Retina (tissue), 1 donor: Measurements from ENCODE around the gene EFNA3.
"Not testable (repeated sequence)": the region's sequence is repeated elsewhere in the genome, so short reads cannot be mapped to it uniquely, and the experiment has no call there.

ENCODE experiments used
- DNase-seq: peaks from one replicate; pipeline ENCODE4 v3.0.0-alpha.2; 2016

The EFNA3 gene

DNA sequence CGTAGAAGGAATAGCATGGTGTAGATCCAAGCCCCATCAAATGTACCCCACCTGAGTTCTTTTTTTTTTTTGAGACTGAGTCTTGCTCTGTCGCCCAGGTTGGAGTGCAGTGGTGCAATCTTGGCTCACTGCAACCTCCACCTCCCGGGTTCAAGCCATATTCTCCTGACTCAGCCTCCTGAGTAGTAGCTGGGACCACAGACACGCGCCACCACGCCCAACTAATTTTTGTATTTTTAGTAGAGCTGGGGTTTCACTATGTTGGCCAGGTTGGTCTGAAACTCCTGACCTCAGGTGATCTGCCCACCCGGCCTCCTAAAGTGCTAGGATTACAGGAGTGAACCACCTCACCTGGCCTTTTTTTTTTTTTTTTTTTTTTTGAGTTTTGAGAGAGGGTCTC lies 39.5 kb downstream of the EFNA3 start:
- DNase-seq: not testable (repeated sequence)

DNA sequence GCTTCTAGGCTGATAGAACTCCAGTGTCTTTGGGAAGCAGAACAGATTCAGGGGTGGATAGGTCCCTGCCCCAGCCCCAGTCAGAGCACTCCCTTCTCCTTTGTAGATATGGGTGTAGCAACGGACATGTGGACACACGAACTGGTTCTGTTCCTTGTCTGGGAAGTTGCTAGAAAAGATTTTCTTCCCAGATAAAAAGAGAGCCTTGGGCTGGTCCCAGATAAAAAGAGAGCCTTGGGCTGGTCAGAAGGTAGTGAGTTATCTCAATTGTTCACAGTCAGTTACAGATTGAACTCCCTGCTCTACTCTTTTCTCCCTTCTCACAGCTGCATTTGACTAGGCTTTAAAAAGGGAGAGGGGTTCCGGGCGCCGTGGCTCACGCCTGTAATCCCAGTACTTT lies 41.6 kb downstream of the EFNA3 start:
- no peak for DNase-seq

DNA sequence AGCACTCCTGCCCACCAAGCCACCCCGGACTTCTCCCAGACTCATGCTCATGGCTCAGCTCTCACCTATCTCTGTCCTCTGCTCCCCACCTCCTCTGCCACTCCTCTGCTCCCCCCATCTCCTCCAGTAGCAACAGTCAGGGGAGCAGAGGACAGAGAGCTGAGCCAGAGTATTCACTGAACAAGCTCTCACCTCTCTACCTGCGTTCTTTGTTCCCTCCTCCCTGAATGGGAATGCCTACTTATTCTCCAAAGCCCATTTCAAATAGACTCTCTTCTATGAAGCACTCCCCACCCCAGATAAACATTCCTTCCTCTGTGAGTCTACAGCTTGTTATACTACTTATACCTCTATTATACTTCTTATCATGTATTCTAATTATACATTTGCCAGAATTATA lies 42.6 kb downstream of the EFNA3 start:
- no peak for DNase-seq

DNA sequence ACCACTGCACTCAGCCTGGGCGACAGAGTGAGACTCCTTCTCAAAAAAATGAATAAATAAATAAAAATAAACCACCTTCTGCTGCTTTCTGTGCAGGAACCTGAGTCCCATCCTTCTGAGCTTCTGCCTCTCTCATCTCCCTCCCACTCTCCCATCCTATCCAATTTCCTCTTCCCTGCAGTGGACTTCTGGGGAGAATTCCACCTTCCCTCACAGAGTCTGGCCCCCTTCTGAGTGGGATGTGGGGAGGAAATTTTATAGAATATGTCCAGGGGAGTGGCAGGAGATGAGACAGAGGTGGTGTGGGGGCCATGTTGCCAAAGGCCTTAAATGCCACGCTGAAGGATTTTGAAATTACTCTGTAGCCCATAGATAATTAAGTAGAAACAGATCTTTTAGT lies 43.7 kb downstream of the EFNA3 start:
- no peak for DNase-seq

DNA sequence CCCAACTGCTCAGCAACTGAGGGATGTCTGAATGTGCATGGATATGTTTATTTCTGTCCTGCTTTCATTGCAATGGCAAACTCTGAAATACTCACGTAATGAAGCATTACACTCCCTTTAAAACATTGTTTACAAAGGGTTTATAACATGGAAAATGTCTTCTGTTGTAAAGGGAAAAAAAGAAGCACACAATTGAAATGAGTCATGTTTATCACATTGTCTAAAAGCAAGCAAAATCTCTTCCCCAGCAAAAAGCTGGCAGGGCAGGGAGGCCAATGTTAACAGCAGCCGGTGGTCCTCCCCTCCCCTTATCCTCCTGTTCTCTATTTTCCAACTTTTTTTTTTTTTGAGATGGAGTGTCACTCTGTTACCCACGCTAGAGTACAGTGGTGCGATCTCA lies 45.2 kb downstream of the EFNA3 start:
- no peak for DNase-seq

DNA sequence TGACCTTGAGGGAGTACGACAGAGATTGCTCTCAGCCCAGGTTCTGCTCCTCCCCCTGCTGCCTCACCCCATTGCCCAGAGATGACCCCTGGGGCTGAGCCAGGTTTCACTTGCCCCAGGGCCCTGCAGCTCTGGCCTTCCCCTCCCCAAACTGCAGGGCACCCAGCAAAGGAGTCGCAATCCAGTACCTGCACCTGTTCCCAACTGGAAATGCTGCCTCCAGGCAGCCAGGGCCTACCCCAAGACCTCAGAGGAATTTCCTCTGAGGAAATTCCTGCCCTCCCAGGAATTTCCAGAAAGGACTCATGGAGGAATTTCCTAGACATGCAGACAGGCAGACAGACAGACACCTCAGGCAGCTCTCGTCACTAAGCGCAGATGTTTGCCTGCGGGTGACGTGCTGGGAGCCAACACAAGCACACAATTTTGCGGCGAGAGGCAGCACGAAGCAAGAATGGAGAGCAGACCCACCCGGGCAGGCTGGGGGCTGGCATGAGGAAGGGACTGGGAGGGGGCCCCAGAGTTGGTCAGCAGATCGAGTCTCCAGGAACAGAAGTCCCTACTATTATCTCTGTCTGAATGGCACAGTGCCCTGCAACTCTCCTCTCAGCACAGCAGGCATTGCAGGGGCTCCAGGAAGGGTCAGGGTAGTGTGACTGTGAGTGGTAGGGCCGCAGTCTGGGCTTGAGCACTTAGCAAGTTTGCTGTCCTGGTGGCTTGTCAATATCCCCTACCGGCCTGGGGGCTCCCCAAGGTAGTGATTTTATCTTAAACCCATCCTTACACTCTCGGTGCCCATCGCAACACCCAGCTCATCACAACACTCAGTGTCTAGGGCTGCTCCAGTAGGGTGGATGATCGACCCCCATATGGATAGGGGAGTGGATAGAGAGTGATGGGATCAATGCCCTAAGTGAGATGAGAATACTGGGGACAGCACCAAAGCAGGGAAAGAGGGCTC lies 46.1 kb downstream of the EFNA3 start:
- DNase-seq: no peak

DNA sequence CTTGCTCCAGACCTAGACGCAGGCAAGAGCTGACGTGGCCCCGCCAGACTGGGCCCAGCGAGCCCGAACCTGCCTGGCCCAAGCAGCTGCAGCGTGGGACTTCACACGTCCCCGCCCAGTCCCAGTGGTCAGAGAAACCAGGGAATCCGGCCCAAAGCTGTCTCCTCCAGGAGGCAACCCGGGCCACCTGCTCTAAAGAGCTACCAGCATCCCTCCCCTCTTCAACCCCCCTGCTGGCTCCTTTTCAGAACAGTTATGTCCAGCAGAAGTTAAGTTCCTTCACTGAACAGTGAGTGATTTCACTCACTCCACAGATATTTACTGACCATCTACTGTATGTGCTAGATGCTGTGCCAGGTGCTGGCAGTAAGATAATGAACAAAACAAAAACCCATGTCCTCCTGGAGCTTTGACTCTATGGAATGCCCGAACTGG lies 46.9 kb downstream of the EFNA3 start:
- DNase-seq: no peak

DNA sequence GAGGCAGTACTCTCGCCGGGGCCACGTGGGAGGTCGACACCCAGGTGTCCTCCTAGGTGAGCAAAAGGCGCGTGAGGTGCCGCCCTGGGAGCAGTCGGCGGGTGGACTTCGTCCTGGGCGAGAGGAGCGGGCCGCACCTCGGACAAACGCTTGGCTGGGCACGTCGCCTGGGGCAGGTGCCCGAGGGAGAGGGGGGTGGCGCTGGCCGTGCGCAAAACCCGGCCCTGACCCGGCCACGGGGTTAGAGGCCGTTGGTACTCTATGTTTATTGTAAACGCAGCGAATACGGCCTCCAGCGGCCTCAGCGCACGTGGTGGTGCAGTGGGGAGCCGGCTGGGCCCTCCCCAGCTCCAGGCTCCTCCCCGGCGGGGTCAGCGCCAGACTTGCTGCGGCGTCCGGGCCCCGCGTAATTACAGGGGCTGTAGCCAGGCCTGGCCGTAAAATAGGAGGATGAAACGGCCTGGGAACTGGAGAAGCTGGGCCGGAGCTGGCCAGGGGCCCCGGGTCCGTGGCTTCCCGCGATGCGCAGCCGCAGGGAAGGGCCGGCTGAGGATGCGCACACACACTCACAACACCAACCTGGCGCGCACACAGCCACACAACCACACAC lies 47.4 kb downstream of the EFNA3 start:
- DNase-seq: peak; percentile 74

DNA sequence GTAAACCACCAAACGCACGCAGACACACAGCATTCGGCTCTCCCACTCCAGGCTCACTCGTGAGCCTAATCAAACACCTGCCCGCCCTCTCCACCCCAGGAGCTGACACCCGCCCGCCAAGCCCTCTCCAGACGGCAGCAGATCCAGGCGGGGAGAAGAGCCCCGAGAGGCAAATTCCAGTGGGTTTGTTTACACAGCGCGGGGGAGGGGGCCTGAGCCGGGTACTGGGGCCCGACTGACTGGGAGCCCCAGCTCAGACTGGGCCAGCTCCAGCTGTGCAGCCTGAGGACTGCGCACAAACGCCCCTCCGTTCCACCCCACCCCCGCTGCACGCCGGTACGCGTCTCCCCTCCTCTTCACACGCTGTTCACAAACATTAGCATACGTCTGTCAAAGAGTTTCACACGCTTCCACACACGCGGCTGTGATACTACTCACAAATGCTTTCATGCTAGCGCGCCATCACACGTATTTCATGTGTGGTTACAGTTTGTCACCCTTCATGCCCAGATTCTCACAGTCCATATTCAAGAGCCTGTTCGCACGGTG lies 48.0 kb downstream of the EFNA3 start:
- peak; percentile 75 for DNase-seq

GRCh38 chr1:155127105-155127966 lies 48.7 kb downstream of the EFNA3 start, which contains the start of gene EFNA1:
TSS of gene EFNA1 (plus strand) at chr1:155127876. CDS start at chr1:155127978, 102 bp downstream.
- peak; percentile 77 for DNase-seq

- peak; percentile 59 for DNase-seq
These were observed 49.5 kb downstream of the EFNA3 start for GRCh38 chr1:155127967-155128754.

DNA sequence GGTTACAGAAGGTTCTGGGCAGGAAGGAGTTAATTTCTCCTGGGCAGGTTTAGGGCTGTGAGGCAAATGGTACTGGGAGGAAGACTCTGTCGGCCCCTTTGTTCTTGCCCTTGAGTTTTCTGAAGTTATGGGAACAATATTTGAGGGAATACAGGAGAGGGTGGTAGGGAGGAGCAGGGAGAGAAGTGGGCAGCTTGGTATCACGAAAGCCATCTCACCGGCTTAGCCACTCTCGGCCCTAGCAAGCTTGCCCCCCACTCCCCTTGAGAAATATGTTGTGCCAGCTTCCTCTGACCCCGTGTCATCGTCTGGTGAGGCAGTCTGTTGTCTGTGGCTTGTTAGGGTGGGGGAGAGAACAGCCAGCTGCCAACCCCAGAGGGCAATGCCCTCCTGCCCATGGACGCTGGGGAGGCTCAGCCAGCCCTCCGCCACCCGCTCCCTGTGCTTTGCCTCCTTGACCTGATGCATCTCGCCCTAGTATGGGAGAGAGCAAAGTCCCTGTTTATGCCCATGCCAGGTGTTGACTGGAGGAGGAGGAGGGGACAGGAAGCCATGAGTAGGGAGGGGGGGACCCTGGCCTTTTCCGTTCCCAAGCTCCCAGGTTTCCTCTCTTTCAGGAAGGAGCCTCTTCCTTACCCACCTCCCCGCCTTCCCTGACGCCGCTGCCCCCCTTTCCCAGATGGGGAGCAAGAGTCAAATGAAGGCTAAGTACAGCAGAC lies 50.3 kb downstream of the EFNA3 start:
- peak; percentile 24 for DNase-seq

DNA sequence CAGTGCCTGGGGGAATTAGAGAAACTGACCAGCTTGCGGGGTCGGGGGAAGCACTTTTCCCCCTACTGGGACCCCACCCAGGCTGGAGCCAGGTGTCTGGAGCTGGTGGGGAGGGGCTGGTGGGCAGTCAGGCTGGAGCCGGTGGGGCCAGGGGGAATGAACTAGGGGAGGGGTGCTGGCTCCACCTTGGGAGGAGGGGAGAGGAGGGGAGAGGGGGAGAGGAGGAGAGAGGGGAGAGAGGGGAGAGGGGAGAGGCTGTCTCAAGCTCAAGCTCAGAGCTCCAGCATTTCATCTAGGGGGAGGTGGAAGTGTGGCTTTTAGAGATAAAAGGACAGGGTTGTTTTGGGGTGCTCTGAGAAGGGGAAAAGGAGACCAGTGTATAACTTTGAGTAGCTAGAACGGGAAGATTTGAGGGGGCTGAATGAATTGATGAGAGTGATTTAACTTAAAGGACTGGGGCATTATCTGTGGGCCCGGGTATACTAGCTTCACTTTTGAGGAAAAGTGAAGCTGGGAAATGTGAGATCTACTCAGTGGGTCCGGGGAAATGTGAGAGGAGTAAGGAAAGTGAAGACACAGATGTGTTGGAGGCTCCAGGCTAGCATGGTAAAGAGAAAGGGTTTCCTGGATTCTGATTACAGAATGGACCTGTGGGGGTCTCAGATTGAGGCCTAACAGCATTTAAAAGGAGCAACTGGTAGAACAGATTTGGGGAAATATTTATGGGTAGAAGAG lies 51.8 kb downstream of the EFNA3 start:
- DNase-seq: no peak

- no peak for DNase-seq
These were observed 52.6 kb downstream of the EFNA3 start for GRCh38 chr1:155131285-155131684.

DNA sequence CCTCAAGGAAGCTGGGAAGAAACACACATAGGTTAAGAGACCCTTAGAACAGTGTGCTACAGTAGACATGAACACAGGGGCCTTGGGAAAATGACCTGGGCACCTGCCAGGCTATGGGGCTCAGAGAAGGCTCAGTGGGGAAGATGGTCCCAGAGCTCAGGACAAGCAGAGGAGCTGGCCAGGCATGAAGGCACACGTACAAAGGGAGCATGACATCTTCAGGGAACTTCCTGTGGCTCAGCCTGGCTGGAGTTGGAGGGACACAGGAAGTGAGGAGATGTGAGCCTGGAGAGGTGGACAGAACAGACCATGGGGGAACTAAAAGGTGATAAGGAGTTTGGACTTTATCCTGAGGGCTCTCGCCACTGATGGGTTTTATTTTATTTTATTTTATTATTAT lies 53.2 kb downstream of the EFNA3 start:
- no peak for DNase-seq

GRCh38 chr1:155133799-155134281 lies 55.2 kb downstream of the EFNA3 start:
- no peak for DNase-seq

DNA sequence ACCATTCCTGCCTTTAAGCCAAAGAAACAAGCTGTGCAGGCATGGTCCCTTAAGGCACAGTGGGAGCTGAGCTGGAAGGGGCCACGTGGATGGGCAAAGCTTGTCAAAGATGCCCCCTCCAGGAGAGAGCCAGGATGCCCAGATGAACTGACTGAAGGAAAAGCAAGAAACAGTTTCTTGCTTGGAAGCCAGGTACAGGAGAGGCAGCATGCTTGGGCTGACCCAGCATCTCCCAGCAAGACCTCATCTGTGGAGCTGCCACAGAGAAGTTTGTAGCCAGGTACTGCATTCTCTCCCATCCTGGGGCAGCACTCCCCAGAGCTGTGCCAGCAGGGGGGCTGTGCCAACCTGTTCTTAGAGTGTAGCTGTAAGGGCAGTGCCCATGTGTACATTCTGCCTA lies 55.7 kb downstream of the EFNA3 start:
- DNase-seq: no peak

- no peak for DNase-seq
These were observed 56.3 kb downstream of the EFNA3 start for GRCh38 chr1:155134880-155135414.

GRCh38 chr1:155135415-155136028 lies 56.9 kb downstream of the EFNA3 start, which contains the start of gene SLC50A1:
TSS of gene SLC50A1 (plus strand) at chr1:155135852. CDS start at chr1:155135912, 60 bp downstream.
- DNase-seq: peak; percentile 96
